Loucy (cell line): ENCODE measurements around the gene MLLT10.

Experiments
- EZH2phosphoT487 ChIP-seq: fragments of 200-600 bp; IDR thresholded peaks from 2 replicates; pipeline ENCODE4 v1.6.1; 2018; ENCODE audit warnings: antibody characterized with exemption, mild to moderate bottlenecking, moderate library complexity, borderline replicate concordance
- TF ChIP-seq, protein P1 (sequence below): fragments of 200-600 bp; sonication (generic); conservative IDR thresholded peaks from 2 replicates; pipeline ENCODE4 v1.5.1; 2014; ENCODE audit warnings: mild to moderate bottlenecking, antibody characterized with exemption, low read length

- TF ChIP-seq, protein P1, sequence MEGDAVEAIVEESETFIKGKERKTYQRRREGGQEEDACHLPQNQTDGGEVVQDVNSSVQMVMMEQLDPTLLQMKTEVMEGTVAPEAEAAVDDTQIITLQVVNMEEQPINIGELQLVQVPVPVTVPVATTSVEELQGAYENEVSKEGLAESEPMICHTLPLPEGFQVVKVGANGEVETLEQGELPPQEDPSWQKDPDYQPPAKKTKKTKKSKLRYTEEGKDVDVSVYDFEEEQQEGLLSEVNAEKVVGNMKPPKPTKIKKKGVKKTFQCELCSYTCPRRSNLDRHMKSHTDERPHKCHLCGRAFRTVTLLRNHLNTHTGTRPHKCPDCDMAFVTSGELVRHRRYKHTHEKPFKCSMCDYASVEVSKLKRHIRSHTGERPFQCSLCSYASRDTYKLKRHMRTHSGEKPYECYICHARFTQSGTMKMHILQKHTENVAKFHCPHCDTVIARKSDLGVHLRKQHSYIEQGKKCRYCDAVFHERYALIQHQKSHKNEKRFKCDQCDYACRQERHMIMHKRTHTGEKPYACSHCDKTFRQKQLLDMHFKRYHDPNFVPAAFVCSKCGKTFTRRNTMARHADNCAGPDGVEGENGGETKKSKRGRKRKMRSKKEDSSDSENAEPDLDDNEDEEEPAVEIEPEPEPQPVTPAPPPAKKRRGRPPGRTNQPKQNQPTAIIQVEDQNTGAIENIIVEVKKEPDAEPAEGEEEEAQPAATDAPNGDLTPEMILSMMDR = no peak
- TF ChIP-seq EZH2phosphoT487 = no peak
Measured at GRCh38 chr10:21737106-21737505, 203.1 kb downstream of the MLLT10 start.
